Endothelial cell of umbilical vein (primary cell): Measurements from ENCODE around the gene SUPT3H. TPM values are rescaled to one million over a fixed set of nuclear protein-coding genes. Genes with fewer than 3 reads are reported as not detected.

Experiments
- BruUV-seq: library from RNA; stranded (reverse); fragments of 400-500 nt; replicated peaks from 2 replicates; lab custom pipeline; 2021; lab: Mats Ljungman, UMichigan
- CTCF ChIA-PET: fragments of 300-600, 350-600 bp; sonication (Branson Sonifier 250); formaldehyde crosslinking; loops from one replicate; lab custom pipeline; 2021; ENCODE audit warnings: antibody characterized with exemption, inconsistent platforms; lab: Charles Lee
- POLR2A ChIA-PET: fragments of 300-600, 350-600 bp; sonication (Branson Sonifier 250); formaldehyde crosslinking; loops from one replicate; lab custom pipeline; 2021; ENCODE audit warnings: antibody characterized with exemption, inconsistent platforms; lab: Charles Lee
- DNase-seq: peaks from one replicate; pipeline ENCODE4 v3.0.0-alpha.2; 2011; ENCODE audit warnings: low read depth, low spot score
- FAIRE-seq: peaks from 2 replicates; lab custom pipeline; 2011; peaks lifted over from hg19 to GRCh38; lab: Jason Lieb, UNC
- H2AFZ ChIP-seq: 2 replicates; pipeline ENCODE4 v1.6.0; 2012; ENCODE audit warnings: low read depth, low read length, control low read depth, inconsistent platforms
- H3K27ac ChIP-seq: 2 replicates; pipeline ENCODE4 v1.5.1; 2011; ENCODE audit warnings: low read depth, mild to moderate bottlenecking, control low read depth, low read length, moderate library complexity; ENCODE audit not compliant: insufficient read depth
- H3K27me3 ChIP-seq, 2 experiments: 2 replicates each; pipeline versions ENCODE4 v1.6.0 to v1.6.1; 2011; ENCODE audit warnings: low read length in 2 of 2, mixed read lengths in 1 of 2; ENCODE audit not compliant: control insufficient read depth in 2 of 2, insufficient read depth in 2 of 2
- H3K36me3 ChIP-seq, 2 experiments: 2 replicates in 1 of 2; 3 replicates in 1 of 2; pipeline ENCODE4 v1.5.1; 2011; ENCODE audit warnings: low read length in 2 of 2, mild to moderate bottlenecking in 1 of 2, moderate library complexity in 1 of 2; ENCODE audit not compliant: control insufficient read depth in 2 of 2, insufficient read depth in 2 of 2; ENCODE audit errors: extremely low read depth in 1 of 2
- H3K4me1 ChIP-seq: 3 replicates; pipeline ENCODE4 v1.5.1; 2011; ENCODE audit warnings: mild to moderate bottlenecking, low read length; ENCODE audit not compliant: control insufficient read depth, insufficient read depth; ENCODE audit errors: extremely low read depth
- H3K4me2 ChIP-seq: 2 replicates; pipeline ENCODE4 v1.6.1; 2011; ENCODE audit warnings: low read length, control low read depth, mixed read lengths; ENCODE audit not compliant: insufficient read depth
- H3K4me3 ChIP-seq, 3 experiments: fragments of 200-600 bp in 1 of 3; sonication (generic), shearing (Covaris generic) in 1 of 3; replicated peaks in 1 of 3; 2 replicates each; pipeline ENCODE4 v1.5.1; 2011 to 2016; ENCODE audit warnings: control low read depth in 3 of 3, low read length in 3 of 3, mild to moderate bottlenecking in 2 of 3, inconsistent platforms in 1 of 3, low read depth in 1 of 3, moderate library complexity in 1 of 3; ENCODE audit not compliant: insufficient read depth in 1 of 3
- H3K79me2 ChIP-seq: 2 replicates; pipeline ENCODE4 v1.6.0; 2012; ENCODE audit warnings: low read length, inconsistent platforms; ENCODE audit not compliant: control insufficient read depth, insufficient read depth
- H3K9ac ChIP-seq: replicated peaks from 2 replicates; pipeline ENCODE3; 2011; ENCODE audit warnings: low read length, control low read depth; ENCODE audit not compliant: insufficient read depth; ENCODE audit errors: extremely low read depth
- H3K9me1 ChIP-seq: replicated peaks from 3 replicates; pipeline ENCODE4 v1.6.0; 2011; ENCODE audit warnings: mild to moderate bottlenecking, low read length; ENCODE audit not compliant: control insufficient read depth, insufficient read depth; ENCODE audit errors: extremely low read depth
- H3K9me3 ChIP-seq: replicated peaks from 2 replicates; pipeline ENCODE4 v1.5.1; 2012; ENCODE audit warnings: low read length, inconsistent platforms; ENCODE audit not compliant: control insufficient read depth, insufficient read depth
- H4K20me1 ChIP-seq: replicated peaks from 2 replicates; pipeline ENCODE3; 2011; ENCODE audit warnings: mild to moderate bottlenecking, low read length; ENCODE audit not compliant: control insufficient read depth, insufficient read depth; ENCODE audit errors: extremely low read depth
- EZH2 ChIP-seq: IDR thresholded peaks from 2 replicates; pipeline ENCODE4 v1.6.1; 2012; ENCODE audit warnings: borderline replicate concordance, low read depth, mild to moderate bottlenecking, moderate library complexity, low read length, inconsistent platforms; ENCODE audit not compliant: severe bottlenecking
- FOS ChIP-seq: IDR thresholded peaks from 2 replicates; pipeline ENCODE4 v1.6.1; 2011; ENCODE audit warnings: mild to moderate bottlenecking, low read length, moderate library complexity, borderline replicate concordance; ENCODE audit not compliant: insufficient read depth
- GATA2 ChIP-seq: IDR thresholded peaks from 2 replicates; pipeline ENCODE4 v1.7.0; 2011; ENCODE audit warnings: low read depth, mild to moderate bottlenecking, moderate library complexity, mixed read lengths, low read length; ENCODE audit not compliant: insufficient read length, insufficient read depth
- JUN ChIP-seq: IDR thresholded peaks from 2 replicates; pipeline ENCODE4 v1.6.1; 2011; ENCODE audit warnings: borderline replicate concordance, low read depth; ENCODE audit not compliant: insufficient read length, insufficient read depth
- MYC ChIP-seq: IDR thresholded peaks from one replicate; pipeline ENCODE4 v1.6.1; 2011; ENCODE audit warnings: mild to moderate bottlenecking, low read depth, low read length
- POLR2A ChIP-seq: IDR thresholded peaks from 2 replicates; pipeline ENCODE4 v1.6.1; 2012; ENCODE audit warnings: low read depth, mild to moderate bottlenecking, control low read depth, low read length
- POLR2AphosphoS5 ChIP-seq: IDR thresholded peaks from 2 replicates; pipeline ENCODE4 v1.6.1; 2012; ENCODE audit warnings: low read depth, mild to moderate bottlenecking, control low read depth, low read length, moderate library complexity; ENCODE audit not compliant: insufficient read depth
- dilution Hi-C: fragments of 300-500 bp; cut with MboI; formaldehyde crosslinking; loops from one replicate; pipeline ENCODE4 v1.15.0; 2019; ENCODE audit warnings: low sequenced_read_pairs; ENCODE audit not compliant: extremely low pct_ligation_motif_present
- intact Hi-C: fragments of 100-400 bp; cut with micrococcal nuclease; formaldehyde crosslinking; loops from one replicate; pipeline ENCODE4 v1.10.0; 2022
- polyA plus RNA-seq, 4 experiments: library from polyadenylated mRNA; depleted of rRNA in 3 of 4; stranded (reverse) in 3 of 4; unstranded in 1 of 4; fragments of >200 nt; gene quantifications; 2 replicates each; pipeline versions ENCODE4 v1.2.1 to v1.2.3, GENCODE V29; 2011 to 2012; ENCODE audit warnings: missing spikeins in 1 of 4
- total RNA-seq: library from RNA; stranded (reverse); gene quantifications from 2 replicates; pipeline ENCODE4 v1.2.3, GENCODE V29; 2021
- TF ChIP-seq, protein P1 (sequence below): IDR thresholded peaks from 2 replicates; pipeline ENCODE4 v1.6.1; 2011; ENCODE audit not compliant: insufficient read depth, insufficient read length
- TF ChIP-seq, protein P2 (sequence below), 2 donors: IDR thresholded peaks; 1 replicate in 1 of 2; 2 replicates in 1 of 2; pipeline ENCODE4 v1.5.1; 2011; ENCODE audit warnings: low read length in 2 of 2, mild to moderate bottlenecking in 2 of 2, moderate library complexity in 2 of 2, control low read depth in 1 of 2, inconsistent platforms in 1 of 2, low read depth in 1 of 2; ENCODE audit not compliant: insufficient read depth in 1 of 2; ENCODE audit errors: extremely low read depth in 1 of 2

SUPT3H gene
- total and polyA plus RNA-seq, 2 donors (not counting 3 experiments of a cell fraction or from before 2014, with no cell fraction given) = 8.3 to 9.8 TPM

DNA sequence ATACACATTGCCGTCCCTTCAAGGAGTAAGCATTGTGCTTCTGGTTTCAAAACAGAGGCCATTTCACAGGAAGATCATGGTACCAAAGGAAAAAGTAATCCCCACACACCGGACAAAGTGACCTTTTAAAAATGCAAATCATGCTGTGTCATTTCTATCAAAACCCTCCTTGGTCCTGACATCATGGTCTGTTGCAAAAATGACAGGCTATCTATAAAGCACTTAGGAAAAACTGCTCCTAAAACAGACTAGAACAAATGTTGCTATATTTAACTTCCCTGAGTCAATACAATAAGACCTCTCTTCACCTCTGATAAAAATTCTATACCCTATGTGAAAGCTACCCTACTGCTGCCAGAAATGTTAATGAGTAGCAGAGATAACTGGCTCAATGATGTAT is 403.2 kb downstream of the SUPT3H start:
- CTCF ChIA-PET = no interaction called here

More for the DNA sequence above, 403.2 kb downstream of the SUPT3H start:
- H3K4me1 ChIP-seq = no peaks in the 10 kb centered on the region
- H4K20me1 ChIP-seq = no peaks in the 10 kb centered on the region
- H3K9me1 ChIP-seq = no peaks in the 10 kb centered on the region
- FAIRE-seq (no peak), DNase-seq (no peak)
- TF ChIP-seq, protein P1, sequence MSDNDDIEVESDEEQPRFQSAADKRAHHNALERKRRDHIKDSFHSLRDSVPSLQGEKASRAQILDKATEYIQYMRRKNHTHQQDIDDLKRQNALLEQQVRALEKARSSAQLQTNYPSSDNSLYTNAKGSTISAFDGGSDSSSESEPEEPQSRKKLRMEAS = no peak
- no peak for TF ChIP-seq POLR2A
- TF ChIP-seq GATA2 = no peak
- no peak for TF ChIP-seq FOS
- no peak for TF ChIP-seq MYC
- TF ChIP-seq POLR2AphosphoS5 = no peak
- no peak for TF ChIP-seq JUN
- TF ChIP-seq EZH2 = no peak
- TF ChIP-seq, protein P2, sequence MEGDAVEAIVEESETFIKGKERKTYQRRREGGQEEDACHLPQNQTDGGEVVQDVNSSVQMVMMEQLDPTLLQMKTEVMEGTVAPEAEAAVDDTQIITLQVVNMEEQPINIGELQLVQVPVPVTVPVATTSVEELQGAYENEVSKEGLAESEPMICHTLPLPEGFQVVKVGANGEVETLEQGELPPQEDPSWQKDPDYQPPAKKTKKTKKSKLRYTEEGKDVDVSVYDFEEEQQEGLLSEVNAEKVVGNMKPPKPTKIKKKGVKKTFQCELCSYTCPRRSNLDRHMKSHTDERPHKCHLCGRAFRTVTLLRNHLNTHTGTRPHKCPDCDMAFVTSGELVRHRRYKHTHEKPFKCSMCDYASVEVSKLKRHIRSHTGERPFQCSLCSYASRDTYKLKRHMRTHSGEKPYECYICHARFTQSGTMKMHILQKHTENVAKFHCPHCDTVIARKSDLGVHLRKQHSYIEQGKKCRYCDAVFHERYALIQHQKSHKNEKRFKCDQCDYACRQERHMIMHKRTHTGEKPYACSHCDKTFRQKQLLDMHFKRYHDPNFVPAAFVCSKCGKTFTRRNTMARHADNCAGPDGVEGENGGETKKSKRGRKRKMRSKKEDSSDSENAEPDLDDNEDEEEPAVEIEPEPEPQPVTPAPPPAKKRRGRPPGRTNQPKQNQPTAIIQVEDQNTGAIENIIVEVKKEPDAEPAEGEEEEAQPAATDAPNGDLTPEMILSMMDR (IDR thresholded peaks at IDR 0.05; ENCODE audit: extremely low read depth in 1 of 2, insufficient read depth in 1 of 2, low read depth in 1 of 2, low read length in 2 of 2) = no peak
- dilution Hi-C loops (no loop called here), intact Hi-C loops (no loop called here)
- H3K79me2 ChIP-seq = no peaks in the 10 kb centered on the region
- H3K27ac ChIP-seq = no peak overlapping the region
- H3K4me3 ChIP-seq = no peak overlapping the region
- H2AFZ ChIP-seq = no peak overlapping the region
- no peaks in the 10 kb centered on the region for H3K27me3 ChIP-seq
- H3K4me2 ChIP-seq = no peak overlapping the region
- H3K9ac ChIP-seq = no peak overlapping the region
- no TSS peak for BruUV-seq
- H3K36me3 ChIP-seq = no peaks in the 10 kb centered on the region
- no peaks in the 10 kb centered on the region for H3K9me3 ChIP-seq
- POLR2A ChIA-PET = no interaction called here
